ENCODE results near the gene MED12L.

Gene MED12L

GRCh38 chr3:151093148-151093547 is 7.7 kb downstream of the MED12L start:
- Histone ChIP-seq H3K4me3 (ENCODE audit: low read depth, low read length) (no peak overlapping the region), H3K27me3 (ENCODE audit: control insufficient read depth, insufficient read depth, low read length) (peaks cover 3% of the 10 kb centered on the region; the same call in 1 of the 2 replicates), H3K36me3 (ENCODE audit: control insufficient read depth, insufficient read depth, low read length) (no peaks in the 10 kb centered on the region), H3K9ac (ENCODE audit: low read depth, low read length) (no peak overlapping the region), H3K27ac (ENCODE audit: low read depth, low read length) (no peak overlapping the region), H3K9me3 (ENCODE audit: control insufficient read depth, insufficient read depth, low read length) (no peaks in the 10 kb centered on the region), H3K4me1 (ENCODE audit: control insufficient read depth, insufficient read depth, low read length) (peaks cover 46% of the 10 kb centered on the region)

- Histone ChIP-seq H3K4me3 (ENCODE audit: low read depth, low read length) (no peak overlapping the region), H3K36me3 (ENCODE audit: control insufficient read depth, insufficient read depth, low read length) (no peaks in the 10 kb centered on the region), H3K27me3 (ENCODE audit: control insufficient read depth, insufficient read depth, low read length) (no peaks in the 10 kb centered on the region), H3K9me3 (ENCODE audit: control insufficient read depth, insufficient read depth, low read length) (no peaks in the 10 kb centered on the region), H3K27ac (ENCODE audit: low read depth, low read length) (no peak overlapping the region), H3K9ac (ENCODE audit: low read depth, low read length) (no peak overlapping the region), H3K4me1 (ENCODE audit: control insufficient read depth, insufficient read depth, low read length) (peaks cover 38% of the 10 kb centered on the region)
Measured at GRCh38 chr3:151093905-151094304, 8.4 kb downstream of the MED12L start.

GRCh38 chr3:151096716-151097115 is 11.3 kb downstream of the MED12L start:
- no peaks in the 10 kb centered on the region for H3K36me3 ChIP-seq (ENCODE audit: control insufficient read depth, insufficient read depth, low read length)
- H3K27ac ChIP-seq (ENCODE audit: low read depth, low read length), result no peak overlapping the region
- peaks cover 41% of the 10 kb centered on the region for H3K4me1 ChIP-seq (ENCODE audit: control insufficient read depth, insufficient read depth, low read length)
- H3K4me3 ChIP-seq (ENCODE audit: low read depth, low read length), result no peak overlapping the region
- no peak overlapping the region for H3K9ac ChIP-seq (ENCODE audit: low read depth, low read length)
- no peaks in the 10 kb centered on the region for H3K27me3 ChIP-seq (ENCODE audit: control insufficient read depth, insufficient read depth, low read length)
- no peaks in the 10 kb centered on the region for H3K9me3 ChIP-seq (ENCODE audit: control insufficient read depth, insufficient read depth, low read length)

- Histone ChIP-seq H3K27me3 (ENCODE audit: control insufficient read depth, insufficient read depth, low read length) (no peaks in the 10 kb centered on the region), H3K9ac (ENCODE audit: low read depth, low read length) (no peak overlapping the region)
Measured at GRCh38 chr3:151100076-151100475, 14.6 kb downstream of the MED12L start.

GRCh38 chr3:151101270-151101969 is 16.0 kb downstream of the MED12L start:
- no peak overlapping the region for H3K4me3 ChIP-seq (ENCODE audit: low read depth, low read length)
- H3K4me1 ChIP-seq (ENCODE audit: control insufficient read depth, insufficient read depth, low read length), result peaks cover 25% of the 10 kb centered on the region
- H3K27ac ChIP-seq (ENCODE audit: low read depth, low read length), result no peak overlapping the region
- no peaks in the 10 kb centered on the region for H3K9me3 ChIP-seq (ENCODE audit: control insufficient read depth, insufficient read depth, low read length)
- no peaks in the 10 kb centered on the region for H3K27me3 ChIP-seq (ENCODE audit: control insufficient read depth, insufficient read depth, low read length)
- H3K9ac ChIP-seq (ENCODE audit: low read depth, low read length), result no peak overlapping the region
- H3K36me3 ChIP-seq (ENCODE audit: control insufficient read depth, insufficient read depth, low read length), result no peaks in the 10 kb centered on the region

More at GRCh38 chr3:151100076-151100475, 14.6 kb downstream of the MED12L start:
- H3K4me3 ChIP-seq (ENCODE audit: low read depth, low read length), result no peak overlapping the region
- no peaks in the 10 kb centered on the region for H3K36me3 ChIP-seq (ENCODE audit: control insufficient read depth, insufficient read depth, low read length)
- H3K27ac ChIP-seq (ENCODE audit: low read depth, low read length), result no peak overlapping the region
- H3K4me1 ChIP-seq (ENCODE audit: control insufficient read depth, insufficient read depth, low read length), result peaks cover 29% of the 10 kb centered on the region
- H3K9me3 ChIP-seq (ENCODE audit: control insufficient read depth, insufficient read depth, low read length), result no peaks in the 10 kb centered on the region

- H3K4me1 ChIP-seq (ENCODE audit: control insufficient read depth, insufficient read depth, low read length), result peaks cover 32% of the 10 kb centered on the region
- no peak overlapping the region for H3K4me3 ChIP-seq (ENCODE audit: low read depth, low read length)
- H3K9me3 ChIP-seq (ENCODE audit: control insufficient read depth, insufficient read depth, low read length), result no peaks in the 10 kb centered on the region
- H3K27me3 ChIP-seq (ENCODE audit: control insufficient read depth, insufficient read depth, low read length), result no peaks in the 10 kb centered on the region
- no peak overlapping the region for H3K27ac ChIP-seq (ENCODE audit: low read depth, low read length)
- no peak overlapping the region for H3K9ac ChIP-seq (ENCODE audit: low read depth, low read length)
- H3K36me3 ChIP-seq (ENCODE audit: control insufficient read depth, insufficient read depth, low read length), result no peaks in the 10 kb centered on the region
Measured at GRCh38 chr3:151106311-151106710, 20.8 kb downstream of the MED12L start.

- no peak overlapping the region for H3K4me3 ChIP-seq (ENCODE audit: low read depth, low read length)
- H3K9ac ChIP-seq (ENCODE audit: low read depth, low read length), result no peak overlapping the region
- no peaks in the 10 kb centered on the region for H3K27me3 ChIP-seq (ENCODE audit: control insufficient read depth, insufficient read depth, low read length)
- H3K36me3 ChIP-seq (ENCODE audit: control insufficient read depth, insufficient read depth, low read length), result no peaks in the 10 kb centered on the region
- peak overlapping the region; percentile 45 for H3K27ac ChIP-seq (ENCODE audit: low read depth, low read length)
- H3K9me3 ChIP-seq (ENCODE audit: control insufficient read depth, insufficient read depth, low read length), result no peaks in the 10 kb centered on the region
- H3K4me1 ChIP-seq (ENCODE audit: control insufficient read depth, insufficient read depth, low read length), result peaks cover 24% of the 10 kb centered on the region
Measured at GRCh38 chr3:151107177-151107576, 21.7 kb downstream of the MED12L start.

- Histone ChIP-seq H3K27ac (ENCODE audit: low read depth, low read length) (peak overlapping the region; percentile 51), H3K4me3 (ENCODE audit: low read depth, low read length) (no peak overlapping the region; the same call in 1 of the 2 replicates), H3K9me3 (ENCODE audit: control insufficient read depth, insufficient read depth, low read length) (no peaks in the 10 kb centered on the region), H3K27me3 (ENCODE audit: control insufficient read depth, insufficient read depth, low read length) (no peaks in the 10 kb centered on the region), H3K4me1 (ENCODE audit: control insufficient read depth, insufficient read depth, low read length) (peaks cover 19% of the 10 kb centered on the region), H3K9ac (ENCODE audit: low read depth, low read length) (no peak overlapping the region), H3K36me3 (ENCODE audit: control insufficient read depth, insufficient read depth, low read length) (no peaks in the 10 kb centered on the region)
Measured at GRCh38 chr3:151107701-151108100, 22.2 kb downstream of the MED12L start.

- Histone ChIP-seq H3K36me3 (ENCODE audit: control insufficient read depth, insufficient read depth, low read length) (no peaks in the 10 kb centered on the region), H3K27me3 (ENCODE audit: control insufficient read depth, insufficient read depth, low read length) (no peaks in the 10 kb centered on the region), H3K9me3 (ENCODE audit: control insufficient read depth, insufficient read depth, low read length) (no peaks in the 10 kb centered on the region), H3K4me3 (ENCODE audit: low read depth, low read length) (no peak overlapping the region), H3K4me1 (ENCODE audit: control insufficient read depth, insufficient read depth, low read length) (peaks cover 17% of the 10 kb centered on the region), H3K27ac (ENCODE audit: low read depth, low read length) (no peak overlapping the region), H3K9ac (ENCODE audit: low read depth, low read length) (no peak overlapping the region)
Measured at GRCh38 chr3:151109286-151109800, 23.9 kb downstream of the MED12L start.

- Histone ChIP-seq H3K4me3 (ENCODE audit: low read depth, low read length) (no peak overlapping the region), H3K9me3 (ENCODE audit: control insufficient read depth, insufficient read depth, low read length) (no peaks in the 10 kb centered on the region), H3K36me3 (ENCODE audit: control insufficient read depth, insufficient read depth, low read length) (no peaks in the 10 kb centered on the region), H3K27me3 (ENCODE audit: control insufficient read depth, insufficient read depth, low read length) (no peaks in the 10 kb centered on the region), H3K9ac (ENCODE audit: low read depth, low read length) (no peak overlapping the region), H3K27ac (ENCODE audit: low read depth, low read length) (no peak overlapping the region), H3K4me1 (ENCODE audit: control insufficient read depth, insufficient read depth, low read length) (peaks cover 3% of the 10 kb centered on the region)
Measured at GRCh38 chr3:151112731-151113130, 27.3 kb downstream of the MED12L start.

GRCh38 chr3:151113343-151113742 is 27.9 kb downstream of the MED12L start:
- Histone ChIP-seq H3K27ac (ENCODE audit: low read depth, low read length) (no peak overlapping the region), H3K4me1 (ENCODE audit: control insufficient read depth, insufficient read depth, low read length) (no peaks in the 10 kb centered on the region; the same call in 1 of the 2 replicates), H3K9ac (ENCODE audit: low read depth, low read length) (no peak overlapping the region), H3K9me3 (ENCODE audit: control insufficient read depth, insufficient read depth, low read length) (no peaks in the 10 kb centered on the region), H3K36me3 (ENCODE audit: control insufficient read depth, insufficient read depth, low read length) (no peaks in the 10 kb centered on the region), H3K27me3 (ENCODE audit: control insufficient read depth, insufficient read depth, low read length) (no peaks in the 10 kb centered on the region), H3K4me3 (ENCODE audit: low read depth, low read length) (no peak overlapping the region)

Data from HUES48 (cell line).